ENCODE results near the gene ST6GALNAC3. TPM values are rescaled to one million over a fixed set of nuclear protein-coding genes. Genes with fewer than 3 reads are reported as not detected.

ST6GALNAC3 gene
- polyA plus RNA-seq, 1 donor = 3.7 TPM

- DNase-seq = no peak
These were observed 584.8 kb downstream of the ST6GALNAC3 start for GRCh38 chr1:76659171-76659940.

- no peak for DNase-seq
These were observed 587.0 kb downstream of the ST6GALNAC3 start for GRCh38 chr1:76661531-76661930.

GRCh38 chr1:76666499-76666898 is 592.0 kb downstream of the ST6GALNAC3 start:
- DNase-seq = no peak

- DNase-seq = no peak
These were observed 593.5 kb downstream of the ST6GALNAC3 start for GRCh38 chr1:76668046-76668445.

GRCh38 chr1:76669131-76669530 is 594.6 kb downstream of the ST6GALNAC3 start:
- DNase-seq = no peak

GRCh38 chr1:76669624-76670315 is 595.2 kb downstream of the ST6GALNAC3 start:
- no peak for DNase-seq

- no peak for DNase-seq
These were observed 600.2 kb downstream of the ST6GALNAC3 start for GRCh38 chr1:76674689-76675210.

- DNase-seq = no peak
These were observed 603.2 kb downstream of the ST6GALNAC3 start for GRCh38 chr1:76677416-76678405.

GRCh38 chr1:76679534-76680152 is 605.1 kb downstream of the ST6GALNAC3 start:
- DNase-seq = no peak

- no peak for DNase-seq
These were observed 606.1 kb downstream of the ST6GALNAC3 start for GRCh38 chr1:76680651-76681050.

- DNase-seq = no peak
These were observed 607.6 kb downstream of the ST6GALNAC3 start for GRCh38 chr1:76682138-76682537.

Other genes with a start within 250 kb of the ST6GALNAC3 start
- not detected for gene ASB17, start 142.3 kb upstream of the ST6GALNAC3 start, polyA plus RNA-seq (ENCODE audit: insufficient read length)